Renal cortical epithelial cell (primary cell): ENCODE measurements around the gene NIPAL3. TPM values are rescaled to one million over a fixed set of nuclear protein-coding genes. Genes with fewer than 3 reads are reported as not detected.
A peak's percentile ranks its signal among the peaks of the same experiment; 100 is the strongest.

Experiments
- DNase-seq: peaks from one replicate; pipeline ENCODE4 v3.0.0-alpha.2; 2011; ENCODE audit warnings: low read depth
- total RNA-seq: library from RNA; depleted of rRNA; stranded (reverse); fragments of >200 nt; gene quantifications from 2 replicates; pipeline ENCODE4 v1.2.3, GENCODE V29; 2014

The NIPAL3 gene
- 60.4 and 95.8 TPM in 2 replicates for total RNA-seq

GRCh38 chr1:24415334-24415909 lies at the start of gene NIPAL3:
NIPAL3 (plus strand) TSS chr1:24415802; CDS start chr1:24419548, 3,746 bp downstream.
- peak; percentile 98 for DNase-seq

- no peak for DNase-seq
Measured at GRCh38 chr1:24366707-24367106, 48.9 kb upstream of the NIPAL3 start.

- no peak for DNase-seq
Measured at GRCh38 chr1:24369199-24369598, 46.4 kb upstream of the NIPAL3 start.

- DNase-seq: no peak
Measured at GRCh38 chr1:24369801-24370200, 45.8 kb upstream of the NIPAL3 start.

GRCh38 chr1:24373044-24373443 lies 42.6 kb upstream of the NIPAL3 start:
- DNase-seq: no peak

- DNase-seq: no peak
Measured at GRCh38 chr1:24373710-24374109, 41.9 kb upstream of the NIPAL3 start.

GRCh38 chr1:24374891-24375786 lies 40.5 kb upstream of the NIPAL3 start:
- peak; percentile 21 for DNase-seq

GRCh38 chr1:24379733-24380315 lies 35.8 kb upstream of the NIPAL3 start:
- DNase-seq: no peak

GRCh38 chr1:24380508-24380907 lies 35.1 kb upstream of the NIPAL3 start:
- DNase-seq: no peak

GRCh38 chr1:24381256-24381655 lies 34.3 kb upstream of the NIPAL3 start:
- DNase-seq: no peak

- peak; percentile 27 for DNase-seq
Measured at GRCh38 chr1:24382165-24382577, 33.4 kb upstream of the NIPAL3 start.

- DNase-seq: no peak
Measured at GRCh38 chr1:24383381-24383940, 32.1 kb upstream of the NIPAL3 start.

GRCh38 chr1:24384251-24385090 lies 31.1 kb upstream of the NIPAL3 start:
- peak; percentile 86 for DNase-seq

GRCh38 chr1:24385160-24385940 lies 30.3 kb upstream of the NIPAL3 start:
- no peak for DNase-seq

GRCh38 chr1:24386241-24386640 lies 29.4 kb upstream of the NIPAL3 start:
- peak; percentile 72 for DNase-seq

GRCh38 chr1:24386931-24387330 lies 28.7 kb upstream of the NIPAL3 start:
- no peak for DNase-seq

- peak; percentile 51 for DNase-seq
Measured at GRCh38 chr1:24387636-24388175, 27.9 kb upstream of the NIPAL3 start.

- DNase-seq: no peak
Measured at GRCh38 chr1:24388331-24388885, 27.2 kb upstream of the NIPAL3 start.

GRCh38 chr1:24389231-24389678 lies 26.3 kb upstream of the NIPAL3 start:
- no peak for DNase-seq
